Measurements from ENCODE around the gene KHK. TPM values are rescaled to one million over a fixed set of nuclear protein-coding genes. Genes with fewer than 3 reads are reported as not detected.

KHK gene
- 1.5 TPM for polyA plus RNA-seq (ENCODE audit: insufficient read length)

DNA sequence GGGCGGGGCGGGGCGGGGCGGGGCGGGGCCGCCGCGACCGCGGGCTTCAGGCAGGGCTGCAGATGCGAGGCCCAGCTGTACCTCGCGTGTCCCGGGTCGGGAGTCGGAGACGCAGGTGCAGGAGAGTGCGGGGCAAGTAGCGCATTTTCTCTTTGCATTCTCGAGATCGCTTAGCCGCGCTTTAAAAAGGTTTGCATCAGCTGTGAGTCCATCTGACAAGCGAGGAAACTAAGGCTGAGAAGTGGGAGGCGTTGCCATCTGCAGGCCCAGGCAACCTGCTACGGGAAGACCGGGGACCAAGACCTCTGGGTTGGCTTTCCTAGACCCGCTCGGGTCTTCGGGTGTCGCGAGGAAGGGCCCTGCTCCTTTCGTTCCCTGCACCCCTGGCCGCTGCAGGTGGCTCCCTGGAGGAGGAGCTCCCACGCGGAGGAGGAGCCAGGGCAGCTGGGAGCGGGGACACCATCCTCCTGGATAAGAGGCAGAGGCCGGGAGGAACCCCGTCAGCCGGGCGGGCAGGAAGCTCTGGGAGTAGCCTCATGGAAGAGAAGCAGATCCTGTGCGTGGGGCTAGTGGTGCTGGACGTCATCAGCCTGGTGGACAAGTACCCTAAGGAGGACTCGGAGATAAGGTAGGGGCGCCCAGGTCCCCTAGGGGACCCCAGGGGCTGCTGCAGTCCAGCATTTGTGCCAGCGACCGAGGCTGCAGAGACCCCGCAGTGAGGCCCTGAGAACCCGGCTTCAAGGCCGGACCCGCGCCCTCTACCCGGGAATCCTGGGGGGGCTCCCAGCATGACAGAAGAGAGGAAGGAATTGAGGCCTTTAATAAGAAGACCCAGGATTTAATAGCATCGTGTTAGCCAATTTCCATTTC is at the start of gene KHK:
Gene KHK (plus strand): TSS at position 49 of the 870 bp plus-strand sequence. CDS start 488 bp downstream, at position 537.
- DNase-seq, result no peak

DNA sequence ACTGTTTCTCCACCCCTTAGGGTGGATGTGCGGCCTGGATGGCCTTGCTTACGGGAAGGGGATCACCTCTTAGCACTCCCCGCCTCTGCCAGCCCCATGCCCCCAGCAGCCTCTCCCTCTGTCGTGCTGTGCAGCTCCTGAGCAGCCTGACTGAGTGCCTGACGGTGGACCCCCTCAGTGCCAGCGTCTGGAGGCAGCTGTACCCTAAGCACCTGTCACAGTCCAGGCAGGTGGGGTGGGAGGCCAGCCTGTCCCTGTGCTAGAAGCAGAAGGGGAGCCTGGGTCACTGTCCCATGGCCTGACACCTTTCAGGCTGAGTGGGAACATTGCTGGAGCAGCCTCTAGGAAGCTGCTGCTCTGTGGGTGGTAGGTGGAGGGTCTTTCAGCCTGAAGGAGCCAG is 48.6 kb upstream of the KHK start:
- DNase-seq, result no peak

DNA sequence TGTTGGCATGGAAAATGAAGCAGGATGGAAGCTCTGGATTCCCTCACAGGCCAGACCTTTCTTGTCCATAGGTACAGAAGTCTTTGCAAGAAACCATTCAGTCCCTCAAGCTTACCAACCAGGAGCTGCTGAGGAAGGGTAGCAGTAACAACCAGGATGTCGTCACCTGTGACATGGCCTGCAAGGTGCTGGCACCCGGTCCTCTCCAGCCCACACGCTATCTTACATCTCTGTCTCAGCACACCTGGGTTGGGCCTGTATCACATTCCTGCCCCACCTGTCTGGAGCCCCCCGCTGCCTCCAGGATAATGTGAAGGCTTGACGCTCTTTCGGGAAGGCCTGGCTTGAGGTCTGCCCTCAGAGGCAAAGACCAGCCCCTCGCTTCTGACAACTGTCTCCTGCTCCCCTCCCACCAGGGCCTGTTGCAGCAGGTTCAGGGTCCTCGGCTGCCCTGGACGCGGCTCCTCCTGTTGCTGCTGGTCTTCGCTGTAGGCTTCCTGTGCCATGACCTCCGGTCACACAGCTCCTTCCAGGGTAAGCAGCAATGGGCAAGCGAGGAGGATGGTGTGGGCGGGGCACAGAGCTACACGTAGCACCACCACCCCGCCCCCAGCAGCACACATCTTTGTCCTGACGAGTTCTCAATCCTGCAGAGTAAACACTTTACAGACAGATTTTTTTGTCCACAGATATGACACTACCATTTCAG is 47.8 kb upstream of the KHK start:
- DNase-seq, result no peak

DNA sequence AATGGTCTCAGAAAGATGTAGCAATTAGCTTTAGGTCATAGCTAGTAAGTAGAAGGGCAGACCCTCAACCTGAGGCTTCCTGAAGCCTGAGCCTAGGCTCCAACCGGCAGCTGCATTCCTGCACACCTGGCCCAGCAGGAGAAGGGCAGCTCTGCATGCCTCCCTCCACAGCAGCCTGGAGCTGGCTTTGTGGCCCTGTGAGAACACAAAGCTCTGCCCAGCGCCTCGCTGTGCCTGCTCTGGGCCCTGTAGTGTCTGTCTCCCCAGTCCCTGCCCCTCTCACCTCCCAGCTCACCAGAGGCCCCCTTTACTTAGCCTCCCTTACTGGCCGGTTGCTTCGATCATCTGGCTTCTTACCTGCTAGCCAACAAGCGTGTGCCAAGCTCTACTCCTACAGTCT is 47.1 kb upstream of the KHK start:
- no peak for DNase-seq

DNA sequence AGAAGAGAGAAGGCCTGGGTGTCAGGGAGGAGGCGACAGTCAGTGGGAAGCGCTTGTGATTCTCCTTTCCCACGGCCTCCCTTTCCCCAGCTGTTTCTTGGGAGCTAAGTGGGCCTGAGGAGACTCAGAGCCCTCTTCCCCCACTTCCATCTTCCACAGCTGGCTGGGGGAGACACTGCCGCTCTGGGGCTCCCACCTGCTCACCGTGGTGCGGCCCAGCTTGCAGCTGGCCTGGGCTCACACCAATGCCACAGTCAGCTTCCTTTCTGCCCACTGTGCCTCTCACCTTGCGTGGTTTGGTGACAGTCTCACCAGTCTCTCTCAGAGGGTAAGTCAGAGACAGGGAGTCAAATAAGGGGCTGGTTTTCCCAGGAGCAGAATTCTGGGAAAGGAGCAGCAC is 46.7 kb upstream of the KHK start:
- DNase-seq, result no peak

DNA sequence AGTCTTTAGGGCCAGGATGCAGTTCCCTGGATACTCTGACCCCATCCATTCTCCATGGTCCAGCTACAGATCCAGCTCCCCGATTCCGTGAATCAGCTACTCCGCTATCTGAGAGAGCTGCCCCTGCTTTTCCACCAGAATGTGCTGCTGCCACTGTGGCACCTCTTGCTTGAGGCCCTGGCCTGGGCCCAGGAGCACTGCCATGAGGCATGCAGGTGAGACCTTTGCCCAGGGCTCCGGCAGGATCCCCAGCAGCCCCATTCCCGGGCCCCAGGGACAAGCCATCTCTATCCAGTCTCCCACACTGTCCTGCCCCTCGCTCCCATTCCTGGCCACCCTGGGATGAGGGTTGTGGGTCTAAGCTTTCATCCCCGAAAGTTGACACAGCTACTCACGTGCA is 46.3 kb upstream of the KHK start:
- no peak for DNase-seq

DNA sequence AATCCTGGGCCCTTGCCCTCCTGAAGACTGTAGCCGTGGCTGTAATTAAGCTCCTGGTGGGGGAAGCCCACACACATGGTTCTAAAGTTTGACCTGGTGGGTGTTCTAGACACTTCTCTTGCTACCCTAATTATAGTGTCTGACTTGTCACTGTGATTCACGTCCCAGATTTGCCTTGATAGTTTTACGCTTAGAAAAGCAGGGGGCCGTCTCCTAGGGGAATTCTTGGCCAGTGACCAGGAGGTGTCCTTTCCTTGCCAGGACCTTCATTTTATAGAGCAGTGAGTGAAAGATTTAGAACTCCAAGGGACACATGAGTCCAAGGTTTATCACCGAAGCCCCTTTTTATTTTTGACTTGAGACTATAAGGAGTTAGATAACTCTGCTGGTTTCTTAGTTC is 44.8 kb upstream of the KHK start:
- DNase-seq, result no peak

DNA sequence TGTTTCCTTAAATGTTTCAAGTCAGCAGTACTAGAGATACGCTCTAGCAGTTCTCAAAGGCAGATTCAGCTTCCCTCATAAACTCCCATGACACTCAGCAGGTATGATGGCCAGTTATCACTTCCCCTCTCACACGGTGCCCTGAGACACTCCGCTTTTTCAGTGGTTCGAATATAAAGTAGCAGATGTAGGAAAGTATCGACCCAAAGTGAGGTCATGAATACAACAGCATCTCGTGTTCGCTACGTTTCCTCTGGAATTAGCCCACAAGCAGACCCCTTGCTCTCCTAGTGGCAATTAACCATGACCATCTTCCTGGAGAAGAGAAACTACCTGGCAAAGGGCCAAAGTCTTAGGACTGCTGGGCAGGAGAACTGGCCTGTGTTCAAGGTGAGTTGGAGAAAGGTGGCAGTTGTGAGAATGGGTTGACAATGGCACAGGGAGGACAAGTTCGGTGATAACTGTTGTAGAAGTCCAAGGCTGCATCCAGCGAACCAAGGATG is 44.4 kb upstream of the KHK start:
- DNase-seq, result no peak

DNA sequence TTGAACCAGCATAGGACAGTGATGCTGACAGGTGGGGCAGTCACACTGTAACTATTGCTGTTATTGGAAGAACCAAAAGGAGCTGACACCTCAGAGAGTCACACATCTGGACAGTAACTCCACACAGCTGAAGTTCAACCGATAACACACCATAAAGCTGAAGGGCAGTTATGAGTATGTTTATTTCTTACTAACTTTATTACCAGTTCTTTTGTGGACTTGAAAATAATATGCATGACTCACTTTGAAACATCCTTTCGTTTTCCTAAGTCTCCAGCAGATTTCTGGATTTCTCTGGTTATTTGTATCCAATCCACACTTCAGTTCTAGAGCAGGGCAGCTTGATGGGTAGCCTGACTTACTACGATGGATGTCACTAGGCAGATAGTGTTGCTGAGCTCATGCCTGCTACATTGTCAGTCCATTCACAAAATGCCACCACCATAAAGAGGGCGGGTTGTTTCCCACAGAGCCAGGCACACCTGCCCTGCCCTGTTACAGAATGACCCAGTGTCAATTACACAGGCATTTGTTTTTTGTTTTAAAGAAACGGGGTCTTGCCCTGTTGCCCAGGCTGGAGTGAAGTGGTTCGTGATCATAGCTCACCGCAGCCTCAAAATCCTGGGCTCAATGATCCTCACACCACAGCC is 43.5 kb upstream of the KHK start:
- DNase-seq, result no peak

DNA sequence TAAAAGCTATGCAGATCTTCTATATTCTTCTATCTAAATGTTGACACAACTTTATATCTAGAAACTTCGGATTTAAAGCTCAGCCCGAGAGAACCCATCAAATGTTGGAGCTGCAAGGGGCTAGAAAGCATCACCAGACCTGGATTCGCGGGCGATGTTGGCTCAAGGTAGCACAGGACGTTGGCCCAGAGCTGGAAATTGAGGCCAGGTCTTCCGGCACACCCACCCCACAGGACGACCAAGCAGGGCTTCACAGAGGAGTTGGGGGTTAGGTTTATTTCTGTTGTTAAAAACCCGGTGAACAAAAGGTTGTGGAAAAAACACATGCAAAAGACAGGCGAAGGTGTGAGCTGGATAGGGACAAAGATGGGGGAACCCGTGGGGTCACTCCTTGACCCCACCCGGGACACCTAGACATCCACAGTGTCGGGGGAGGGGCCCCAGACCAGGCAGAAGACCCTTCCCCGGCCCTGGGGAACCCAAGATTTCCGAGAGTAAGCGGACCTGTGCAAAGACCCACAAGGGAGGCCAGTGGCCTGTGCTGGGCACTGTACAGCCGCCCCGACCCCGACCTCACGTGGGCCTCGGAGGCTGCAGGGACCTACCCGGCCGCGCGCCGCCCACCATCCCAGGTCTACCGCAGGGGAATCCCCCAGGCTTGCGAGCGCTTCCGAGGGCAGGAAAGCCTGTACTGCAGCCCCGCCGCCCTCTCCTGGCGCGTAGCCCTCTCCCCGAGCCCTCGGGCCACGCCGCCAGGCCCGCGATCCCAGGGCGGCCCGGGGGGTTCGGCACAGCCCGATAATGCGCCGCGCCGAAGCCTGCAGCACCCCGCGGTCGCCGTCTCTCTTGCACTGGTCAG is 36.9 kb upstream of the KHK start:
- peak; percentile 40 for DNase-seq

DNA sequence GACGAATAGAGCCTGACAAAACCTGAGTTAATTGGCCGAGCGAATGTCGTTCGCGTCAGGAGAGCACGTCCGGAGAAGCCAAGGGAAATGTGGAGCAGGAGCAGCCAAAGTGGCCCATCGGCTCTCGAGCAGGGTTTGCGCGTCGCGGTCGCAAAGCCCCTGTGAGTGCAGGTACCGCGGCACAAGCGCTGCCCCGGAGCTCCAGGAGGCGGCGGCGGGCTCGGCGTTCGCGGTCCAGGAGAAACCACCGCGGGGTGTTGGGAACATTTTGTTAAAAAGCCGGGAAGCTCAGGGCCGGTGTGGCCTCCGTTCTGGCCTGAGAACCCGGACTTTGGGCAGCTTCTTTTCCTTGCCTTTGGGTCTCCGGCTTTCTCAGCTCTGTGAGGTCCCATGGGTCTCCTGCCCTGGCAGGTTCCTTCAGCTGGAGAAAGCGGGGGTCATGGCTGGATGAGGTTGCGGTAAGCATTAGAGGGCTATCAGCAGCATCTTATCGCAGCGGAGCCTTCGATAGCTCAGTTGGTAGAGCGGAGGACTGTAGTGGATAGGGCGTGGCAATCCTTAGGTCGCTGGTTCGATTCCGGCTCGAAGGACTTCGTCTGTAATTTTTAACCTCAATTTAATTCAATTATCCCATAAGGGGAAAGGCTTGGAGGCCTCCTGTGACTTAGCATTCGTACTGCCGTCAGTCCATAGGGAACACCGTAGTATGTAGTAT is 36.1 kb upstream of the KHK start:
- DNase-seq, result peak; percentile 95

DNA sequence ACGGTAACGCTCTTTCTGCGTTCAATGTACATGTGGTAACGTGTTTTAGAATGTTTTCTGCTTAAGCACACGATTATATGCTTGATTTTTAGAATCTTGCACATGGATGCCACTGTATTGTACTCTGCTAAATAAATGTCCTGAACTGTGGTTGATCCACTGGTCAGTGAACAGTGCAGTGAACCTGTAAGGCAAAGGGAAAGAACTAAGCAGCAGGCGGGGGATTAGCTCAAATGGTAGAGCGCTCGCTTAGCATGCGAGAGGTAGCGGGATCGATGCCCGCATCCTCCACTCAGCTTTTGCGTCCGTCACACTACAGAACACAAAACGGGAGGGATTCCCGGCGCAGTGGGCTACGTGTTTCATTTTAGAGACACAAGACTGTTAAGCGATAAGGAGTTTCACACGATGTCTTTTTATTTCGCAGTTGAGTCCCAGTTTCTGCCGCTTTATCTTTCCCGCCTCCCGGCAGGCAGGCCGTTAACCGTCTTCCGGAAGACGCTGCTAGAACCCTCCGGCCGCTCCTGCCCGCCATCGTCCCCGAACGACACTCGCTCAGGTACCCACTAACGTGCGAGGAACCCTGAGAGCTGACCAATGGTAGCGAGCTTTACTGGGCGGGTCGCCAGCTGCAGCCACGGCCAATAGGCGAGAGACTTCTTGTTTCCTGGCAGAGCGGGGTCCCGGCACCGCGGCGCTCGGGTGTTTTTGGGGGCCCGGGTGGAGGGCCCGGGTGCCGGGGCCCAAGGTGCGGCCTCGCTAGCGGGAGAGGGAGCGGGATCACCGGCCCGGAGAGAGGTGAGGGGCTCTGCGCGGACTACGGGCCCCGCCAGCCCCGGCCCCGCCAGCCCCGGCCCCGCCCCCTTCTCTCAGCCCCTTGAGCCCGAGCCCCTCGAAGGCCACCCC is 35.3 kb upstream of the KHK start, which contains the start of gene AGBL5:
Gene AGBL5 (plus strand): TSS at position 673 of the 906 bp plus-strand sequence. CDS start 1,291 bp downstream, outside the sequence.
- DNase-seq, result peak; percentile 92

DNA sequence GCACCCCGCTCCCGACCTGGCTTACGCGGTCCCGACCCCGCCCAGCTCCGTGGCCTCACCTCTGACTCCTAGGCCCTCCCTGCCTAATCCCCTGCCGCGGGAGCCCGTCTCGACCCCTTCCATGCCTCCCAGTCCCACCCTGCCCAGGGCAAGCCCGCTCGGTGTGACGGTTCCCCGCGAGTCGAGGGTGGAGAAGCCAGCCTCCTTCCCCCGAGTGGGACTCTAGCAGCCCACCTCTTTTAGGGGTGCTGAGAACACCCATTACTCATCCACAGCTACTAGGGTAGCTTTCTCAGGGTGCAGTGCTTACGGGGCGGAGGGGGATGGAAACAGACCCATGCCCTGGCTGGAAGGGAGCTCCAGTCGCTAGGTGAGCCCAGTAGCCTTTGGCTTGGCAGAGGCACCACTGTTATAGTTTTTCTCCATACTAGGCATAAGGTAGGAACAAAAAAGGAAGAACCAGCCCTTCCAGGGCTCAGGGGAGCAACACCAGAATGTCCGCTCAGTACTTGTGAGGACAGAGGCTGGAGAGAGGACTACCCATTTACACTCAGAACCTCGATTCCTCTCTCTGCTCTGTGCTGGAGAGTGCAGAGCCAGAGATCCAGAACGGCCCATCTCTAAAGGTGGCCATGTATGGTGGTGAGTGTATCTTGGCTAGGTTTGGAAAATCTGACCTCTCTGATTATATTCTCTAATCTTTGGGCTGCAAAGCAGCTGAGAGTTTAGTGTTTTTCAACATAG is 34.5 kb upstream of the KHK start:
- DNase-seq, result no peak

DNA sequence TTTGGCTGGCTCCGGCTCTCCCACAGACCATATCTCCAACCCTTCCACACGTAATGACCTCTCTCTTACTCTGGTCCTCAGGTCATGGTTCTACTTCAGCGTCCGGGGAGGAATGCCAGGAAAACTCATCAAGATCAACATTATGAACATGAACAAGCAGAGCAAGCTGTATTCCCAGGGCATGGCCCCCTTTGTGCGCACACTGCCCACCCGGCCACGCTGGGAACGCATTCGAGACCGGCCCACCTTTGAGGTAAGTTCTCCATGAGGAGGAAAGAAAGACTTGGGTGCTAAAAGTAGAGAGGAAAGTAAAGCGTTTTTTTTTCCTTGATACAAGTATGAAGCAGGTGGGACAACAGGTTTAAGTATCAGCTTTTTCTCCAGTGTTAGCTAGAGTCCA is 33.3 kb upstream of the KHK start:
- no peak for DNase-seq

DNA sequence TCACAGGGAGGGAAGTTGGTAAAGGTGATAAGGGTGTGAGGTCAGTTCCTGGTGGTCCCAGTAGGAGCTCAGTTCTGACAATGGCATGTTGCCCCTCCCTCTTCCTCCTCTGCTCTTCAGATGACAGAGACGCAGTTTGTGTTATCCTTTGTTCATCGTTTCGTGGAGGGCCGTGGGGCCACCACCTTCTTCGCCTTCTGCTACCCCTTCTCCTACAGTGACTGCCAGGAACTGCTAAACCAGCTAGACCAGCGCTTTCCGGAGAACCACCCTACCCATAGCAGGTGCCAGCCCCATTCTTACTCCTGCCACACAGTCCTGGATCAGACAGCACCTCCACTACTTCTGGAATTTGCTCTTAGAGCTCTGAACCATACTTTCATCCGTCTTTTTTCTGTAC is 32.8 kb upstream of the KHK start:
- no peak for DNase-seq

DNA sequence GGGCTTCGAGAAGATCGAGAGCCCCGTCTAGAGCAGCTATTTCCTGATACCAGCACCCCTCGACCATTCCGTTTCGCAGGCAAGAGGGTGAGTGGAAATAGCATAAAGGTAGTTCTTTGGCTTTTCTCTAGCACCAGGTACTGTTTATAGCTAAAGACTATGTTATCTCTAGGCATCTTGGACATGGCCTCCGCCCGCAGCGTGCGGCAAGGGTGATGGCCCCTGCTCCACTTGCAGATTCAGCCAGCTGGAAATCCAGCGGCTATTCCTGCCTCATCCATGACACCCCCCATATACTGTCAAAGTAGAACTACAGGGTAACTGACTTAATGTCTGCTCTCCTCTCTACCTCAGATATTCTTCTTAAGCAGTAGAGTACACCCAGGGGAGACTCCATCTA is 31.9 kb upstream of the KHK start:
- DNase-seq, result no peak

DNA sequence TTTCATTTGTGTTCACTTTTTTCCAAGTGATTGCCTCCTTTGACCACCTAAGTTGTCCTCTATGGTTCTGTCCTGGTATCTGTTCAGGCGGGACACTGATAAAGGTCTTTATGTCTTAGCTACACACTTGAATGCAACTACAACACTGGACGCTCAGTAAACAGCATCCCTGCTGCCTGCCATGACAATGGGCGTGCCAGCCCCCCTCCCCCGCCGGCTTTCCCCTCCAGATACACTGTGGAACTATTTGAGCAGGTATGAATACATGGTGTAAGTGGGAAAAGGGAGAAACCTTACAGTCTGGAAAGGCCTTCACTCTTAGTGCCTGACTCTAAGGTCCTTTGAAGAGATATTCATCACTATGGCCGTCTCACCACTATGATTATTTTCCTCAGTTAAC is 29.4 kb upstream of the KHK start:
- DNase-seq, result no peak

DNA sequence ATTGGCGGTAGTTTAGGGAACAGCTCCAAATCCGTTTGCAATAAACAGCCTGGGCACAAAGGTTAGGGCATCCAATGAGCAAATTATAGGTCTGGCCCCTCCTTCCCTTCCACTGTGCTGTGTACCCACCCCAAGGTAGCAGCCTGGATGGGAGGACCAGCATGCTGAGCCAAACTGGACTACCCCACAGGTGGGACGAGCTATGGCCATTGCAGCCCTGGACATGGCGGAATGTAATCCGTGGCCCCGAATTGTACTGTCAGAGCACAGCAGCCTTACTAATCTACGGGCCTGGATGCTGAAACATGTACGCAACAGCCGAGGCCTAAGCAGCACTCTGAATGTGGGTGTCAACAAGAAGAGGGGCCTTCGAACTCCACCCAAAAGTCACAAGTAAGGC is 28.4 kb upstream of the KHK start:
- no peak for DNase-seq

DNA sequence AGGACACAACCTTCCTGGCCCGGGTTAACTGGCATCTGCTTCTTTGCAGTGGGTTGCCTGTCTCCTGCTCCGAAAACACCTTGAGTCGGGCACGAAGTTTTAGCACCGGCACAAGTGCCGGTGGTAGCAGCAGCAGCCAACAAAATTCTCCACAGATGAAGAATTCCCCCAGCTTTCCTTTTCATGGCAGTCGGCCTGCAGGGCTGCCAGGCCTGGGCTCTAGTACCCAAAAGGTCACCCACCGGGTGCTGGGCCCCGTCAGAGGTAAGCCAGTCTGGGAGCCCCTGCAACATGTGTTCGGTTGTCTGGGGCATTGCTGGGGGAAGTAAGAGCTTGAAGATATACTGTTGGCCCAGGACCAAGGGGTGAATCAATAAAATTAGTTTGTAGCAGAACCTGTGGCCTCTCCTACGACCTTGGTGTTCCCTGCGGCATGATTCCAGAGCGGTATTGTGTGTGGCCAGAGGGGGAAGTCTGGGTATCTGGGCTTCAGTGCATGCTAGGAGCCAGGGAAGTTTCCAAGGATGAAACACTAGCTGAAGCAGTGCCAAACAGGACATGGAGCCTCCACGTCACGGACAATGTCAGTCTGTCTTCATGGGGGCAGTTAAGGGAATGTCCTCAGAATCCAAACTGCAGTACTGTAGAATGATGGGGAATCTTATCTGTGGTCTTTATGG is 27.3 kb upstream of the KHK start:
- no peak for DNase-seq
